IMR-90 (cell line): ENCODE data around the gene PCYOX1L.

Experiments
- BHLHE40 ChIP-seq: fragments of 150-350 bp; IDR thresholded peaks from 2 replicates; pipeline ENCODE4 v1.6.1; 2016; ENCODE audit warnings: mild to moderate bottlenecking, low read depth, low read length
- CTCF ChIP-seq: conservative IDR thresholded peaks from 2 replicates; pipeline ENCODE4 v1.5.1; 2012; ENCODE audit warnings: mild to moderate bottlenecking, low read depth, low read length, improper control_type of control experiment
- FOS ChIP-seq: fragments of 150-350 bp; IDR thresholded peaks from 2 replicates; pipeline ENCODE4 v1.6.1; 2016; ENCODE audit warnings: low read depth, low read length
- NFE2L2 ChIP-seq: fragments of 150-350 bp; IDR thresholded peaks from 2 replicates; pipeline ENCODE4 v1.6.1; 2016; ENCODE audit warnings: low read depth, mild to moderate bottlenecking, low read length
- POLR2A ChIP-seq: IDR thresholded peaks from 2 replicates; pipeline ENCODE4 v1.6.1; 2012; ENCODE audit warnings: mild to moderate bottlenecking, low read depth, low read length
- RAD21 ChIP-seq: IDR thresholded peaks from 2 replicates; pipeline ENCODE4 v1.6.1; 2012; ENCODE audit warnings: low read length, improper control_type of control experiment
- SMC3 ChIP-seq: fragments of 150-350 bp; IDR thresholded peaks from 2 replicates; pipeline ENCODE4 v1.6.1; 2016; ENCODE audit warnings: low read depth, mild to moderate bottlenecking, antibody characterized with exemption, low read length, moderate library complexity
- TF ChIP-seq, protein P1 (sequence below): fragments of 150-350 bp; IDR thresholded peaks from 2 replicates; pipeline ENCODE4 v1.6.1; 2017; ENCODE audit warnings: mild to moderate bottlenecking, antibody characterized with exemption, low read length, low read depth

- no peak for TF ChIP-seq CTCF
- no peak for TF ChIP-seq SMC3
- TF ChIP-seq POLR2A = no peak
- TF ChIP-seq, protein P1, sequence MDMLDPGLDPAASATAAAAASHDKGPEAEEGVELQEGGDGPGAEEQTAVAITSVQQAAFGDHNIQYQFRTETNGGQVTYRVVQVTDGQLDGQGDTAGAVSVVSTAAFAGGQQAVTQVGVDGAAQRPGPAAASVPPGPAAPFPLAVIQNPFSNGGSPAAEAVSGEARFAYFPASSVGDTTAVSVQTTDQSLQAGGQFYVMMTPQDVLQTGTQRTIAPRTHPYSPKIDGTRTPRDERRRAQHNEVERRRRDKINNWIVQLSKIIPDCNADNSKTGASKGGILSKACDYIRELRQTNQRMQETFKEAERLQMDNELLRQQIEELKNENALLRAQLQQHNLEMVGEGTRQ = no peak
- no peak for TF ChIP-seq RAD21
- TF ChIP-seq BHLHE40 = no peak
- no peak for TF ChIP-seq NFE2L2
- no peak for TF ChIP-seq FOS
Measured at GRCh38 chr5:149383399-149383798, 25.6 kb downstream of the PCYOX1L start.
